Measurements from ENCODE around the gene BMP2. TPM values are rescaled to one million over a fixed set of nuclear protein-coding genes. Genes with fewer than 3 reads are reported as not detected.

Gene BMP2
- polyA plus RNA-seq, 2 of the 4 experiments (the other 2 are of a cell fraction), result 0.19 to 0.23 TPM

DNA sequence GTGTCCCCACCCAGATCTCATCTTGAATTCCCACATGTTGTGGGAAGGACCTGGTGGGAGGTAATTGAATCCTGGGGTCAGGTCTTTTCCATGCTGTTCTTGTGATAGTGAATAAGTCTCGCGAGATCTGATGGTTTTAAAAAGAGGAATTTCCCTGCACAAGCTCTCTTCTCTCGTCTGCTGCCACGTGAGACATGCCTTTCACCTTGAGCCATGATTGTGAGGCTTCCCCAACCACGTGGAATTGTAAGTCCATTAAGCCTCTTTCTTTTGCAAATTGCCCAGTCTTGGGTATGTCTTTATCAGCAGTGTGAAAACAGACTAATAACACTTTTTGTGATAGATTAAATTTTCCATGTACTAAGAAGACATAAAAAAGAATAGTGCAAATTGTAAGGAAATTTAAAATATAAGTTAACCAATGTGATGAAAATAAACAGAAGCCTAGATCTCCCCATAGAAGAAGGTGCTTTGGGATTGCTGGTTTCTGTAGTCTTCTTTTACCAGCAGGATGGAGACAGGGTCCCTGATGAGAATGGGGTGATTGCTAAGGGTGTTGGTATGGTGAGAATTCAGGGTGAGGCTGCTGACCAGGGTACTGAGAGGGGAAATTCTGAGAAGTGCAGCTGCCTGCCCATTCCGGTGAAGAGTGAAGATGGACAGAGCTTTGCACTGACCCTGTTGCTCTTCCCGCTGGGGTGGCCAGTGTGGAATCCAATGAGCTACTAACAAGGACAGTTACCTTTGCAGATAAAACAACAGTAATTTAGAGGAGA, 50.7 kb downstream of the BMP2 start:
- ChIA-PET POLR2A (no interaction called here), CTCF (no interaction called here)
- FAIRE-seq (no peak), ATAC-seq (no peak), DNase-seq (ENCODE audit: low read depth in 1 of 2, low spot score in 1 of 2) (no peak)
- Histone ChIP-seq H3K4me1 (no peaks in the 10 kb centered on the region), H3K9me3 (no peaks in the 10 kb centered on the region; the same call in 2 of the 3 replicates), H3K4me2 (no peak overlapping the region), H3K27ac (no peak overlapping the region), H3K4me3 (no peak overlapping the region)
- no peak for TF ChIP-seq EHF (CRISPR knock-in tag; IDR thresholded peaks at IDR 0.05)
- no peak for TF ChIP-seq SMC3 (IDR thresholded peaks at IDR 0.05)
- TF ChIP-seq, protein P1, sequence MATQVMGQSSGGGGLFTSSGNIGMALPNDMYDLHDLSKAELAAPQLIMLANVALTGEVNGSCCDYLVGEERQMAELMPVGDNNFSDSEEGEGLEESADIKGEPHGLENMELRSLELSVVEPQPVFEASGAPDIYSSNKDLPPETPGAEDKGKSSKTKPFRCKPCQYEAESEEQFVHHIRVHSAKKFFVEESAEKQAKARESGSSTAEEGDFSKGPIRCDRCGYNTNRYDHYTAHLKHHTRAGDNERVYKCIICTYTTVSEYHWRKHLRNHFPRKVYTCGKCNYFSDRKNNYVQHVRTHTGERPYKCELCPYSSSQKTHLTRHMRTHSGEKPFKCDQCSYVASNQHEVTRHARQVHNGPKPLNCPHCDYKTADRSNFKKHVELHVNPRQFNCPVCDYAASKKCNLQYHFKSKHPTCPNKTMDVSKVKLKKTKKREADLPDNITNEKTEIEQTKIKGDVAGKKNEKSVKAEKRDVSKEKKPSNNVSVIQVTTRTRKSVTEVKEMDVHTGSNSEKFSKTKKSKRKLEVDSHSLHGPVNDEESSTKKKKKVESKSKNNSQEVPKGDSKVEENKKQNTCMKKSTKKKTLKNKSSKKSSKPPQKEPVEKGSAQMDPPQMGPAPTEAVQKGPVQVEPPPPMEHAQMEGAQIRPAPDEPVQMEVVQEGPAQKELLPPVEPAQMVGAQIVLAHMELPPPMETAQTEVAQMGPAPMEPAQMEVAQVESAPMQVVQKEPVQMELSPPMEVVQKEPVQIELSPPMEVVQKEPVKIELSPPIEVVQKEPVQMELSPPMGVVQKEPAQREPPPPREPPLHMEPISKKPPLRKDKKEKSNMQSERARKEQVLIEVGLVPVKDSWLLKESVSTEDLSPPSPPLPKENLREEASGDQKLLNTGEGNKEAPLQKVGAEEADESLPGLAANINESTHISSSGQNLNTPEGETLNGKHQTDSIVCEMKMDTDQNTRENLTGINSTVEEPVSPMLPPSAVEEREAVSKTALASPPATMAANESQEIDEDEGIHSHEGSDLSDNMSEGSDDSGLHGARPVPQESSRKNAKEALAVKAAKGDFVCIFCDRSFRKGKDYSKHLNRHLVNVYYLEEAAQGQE (IDR thresholded peaks at IDR 0.05), result no peak
- TF ChIP-seq NPAS2 (CRISPR knock-in tag; IDR thresholded peaks at IDR 0.05; ENCODE audit: borderline replicate concordance), result no peak
- no peak for TF ChIP-seq CBX2 (IDR thresholded peaks at IDR 0.05; ENCODE audit: borderline replicate concordance, low read depth)
- no peak for TF ChIP-seq CHD2 (IDR thresholded peaks at IDR 0.05; ENCODE audit: low read length, partially characterized antibody)
- no peak for TF ChIP-seq EHMT2 (IDR thresholded peaks at IDR 0.05; ENCODE audit: low read depth)
- TF ChIP-seq ZC3H11A (IDR thresholded peaks at IDR 0.05), result no peak
- TF ChIP-seq FOXS1 (CRISPR knock-in tag; IDR thresholded peaks at IDR 0.05), result no peak
- TF ChIP-seq JUN (IDR thresholded peaks at IDR 0.05), result no peak
- no peak for TF ChIP-seq TFCP2L1 (CRISPR knock-in tag; IDR thresholded peaks at IDR 0.05)
- no peak for TF ChIP-seq MAZ (IDR thresholded peaks at IDR 0.05; ENCODE audit: borderline replicate concordance, low read depth, low read length)
- TF ChIP-seq ZSCAN20 (CRISPR knock-in tag; IDR thresholded peaks at IDR 0.05), result no peak
- TF ChIP-seq FOSB (CRISPR knock-in tag; IDR thresholded peaks at IDR 0.05), result no peak
- TF ChIP-seq, protein P2, sequence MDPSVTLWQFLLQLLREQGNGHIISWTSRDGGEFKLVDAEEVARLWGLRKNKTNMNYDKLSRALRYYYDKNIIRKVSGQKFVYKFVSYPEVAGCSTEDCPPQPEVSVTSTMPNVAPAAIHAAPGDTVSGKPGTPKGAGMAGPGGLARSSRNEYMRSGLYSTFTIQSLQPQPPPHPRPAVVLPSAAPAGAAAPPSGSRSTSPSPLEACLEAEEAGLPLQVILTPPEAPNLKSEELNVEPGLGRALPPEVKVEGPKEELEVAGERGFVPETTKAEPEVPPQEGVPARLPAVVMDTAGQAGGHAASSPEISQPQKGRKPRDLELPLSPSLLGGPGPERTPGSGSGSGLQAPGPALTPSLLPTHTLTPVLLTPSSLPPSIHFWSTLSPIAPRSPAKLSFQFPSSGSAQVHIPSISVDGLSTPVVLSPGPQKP (IDR thresholded peaks at IDR 0.05; ENCODE audit: low read depth, low read length), result no peak
- TF ChIP-seq, protein P3, sequence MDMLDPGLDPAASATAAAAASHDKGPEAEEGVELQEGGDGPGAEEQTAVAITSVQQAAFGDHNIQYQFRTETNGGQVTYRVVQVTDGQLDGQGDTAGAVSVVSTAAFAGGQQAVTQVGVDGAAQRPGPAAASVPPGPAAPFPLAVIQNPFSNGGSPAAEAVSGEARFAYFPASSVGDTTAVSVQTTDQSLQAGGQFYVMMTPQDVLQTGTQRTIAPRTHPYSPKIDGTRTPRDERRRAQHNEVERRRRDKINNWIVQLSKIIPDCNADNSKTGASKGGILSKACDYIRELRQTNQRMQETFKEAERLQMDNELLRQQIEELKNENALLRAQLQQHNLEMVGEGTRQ (IDR thresholded peaks at IDR 0.05), result no peak
- no peak for TF ChIP-seq NFE2L2 (conservative IDR thresholded peaks at IDR 0.05; ENCODE audit: low read length)
- TF ChIP-seq, protein P4, sequence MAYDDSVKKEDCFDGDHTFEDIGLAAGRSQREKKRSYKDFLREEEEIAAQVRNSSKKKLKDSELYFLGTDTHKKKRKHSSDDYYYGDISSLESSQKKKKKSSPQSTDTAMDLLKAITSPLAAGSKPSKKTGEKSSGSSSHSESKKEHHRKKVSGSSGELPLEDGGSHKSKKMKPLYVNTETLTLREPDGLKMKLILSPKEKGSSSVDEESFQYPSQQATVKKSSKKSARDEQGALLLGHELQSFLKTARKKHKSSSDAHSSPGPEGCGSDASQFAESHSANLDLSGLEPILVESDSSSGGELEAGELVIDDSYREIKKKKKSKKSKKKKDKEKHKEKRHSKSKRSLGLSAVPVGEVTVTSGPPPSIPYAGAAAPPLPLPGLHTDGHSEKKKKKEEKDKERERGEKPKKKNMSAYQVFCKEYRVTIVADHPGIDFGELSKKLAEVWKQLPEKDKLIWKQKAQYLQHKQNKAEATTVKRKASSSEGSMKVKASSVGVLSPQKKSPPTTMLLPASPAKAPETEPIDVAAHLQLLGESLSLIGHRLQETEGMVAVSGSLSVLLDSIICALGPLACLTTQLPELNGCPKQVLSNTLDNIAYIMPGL (CRISPR knock-in tag; IDR thresholded peaks at IDR 0.05; ENCODE audit: borderline replicate concordance), result no peak
- TF ChIP-seq CBX8 (IDR thresholded peaks at IDR 0.05), result no peak
- TF ChIP-seq, protein P5, sequence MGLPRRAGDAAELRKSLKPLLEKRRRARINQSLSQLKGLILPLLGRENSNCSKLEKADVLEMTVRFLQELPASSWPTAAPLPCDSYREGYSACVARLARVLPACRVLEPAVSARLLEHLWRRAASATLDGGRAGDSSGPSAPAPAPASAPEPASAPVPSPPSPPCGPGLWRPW (IDR thresholded peaks at IDR 0.05), result no peak
- whole genome bisulfite sequencing (ENCODE audit: missing lambda C conversion rate), result 31% methylated on average over 7 of the region's 7 CpGs

All from A549 (cell line).